ENCODE results near the gene TJP2.

Gene TJP2

DNA sequence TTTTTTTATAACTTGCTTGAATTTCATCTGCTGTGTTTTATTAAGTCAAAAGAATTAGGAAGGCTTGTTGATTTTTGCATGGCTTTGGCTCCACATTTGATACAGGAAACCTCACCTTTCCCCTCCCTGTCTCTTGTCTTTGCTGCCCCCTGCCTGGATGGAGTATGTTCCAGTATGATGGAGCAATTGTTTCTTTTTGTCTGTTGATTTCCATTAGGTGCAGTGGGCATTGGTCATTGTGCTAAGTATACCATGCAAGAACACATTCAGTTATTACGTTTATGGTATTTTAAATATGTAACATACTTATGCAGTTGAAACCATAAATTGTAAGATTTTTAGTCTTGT is 19.6 kb downstream of the TJP2 start:
- DNase-seq, result no peak

GRCh38 chr9:69194702-69195418 is 20.8 kb downstream of the TJP2 start:
- no peak for DNase-seq

- DNase-seq, result no peak
Measured at GRCh38 chr9:69195668-69196067, 21.6 kb downstream of the TJP2 start.

DNA sequence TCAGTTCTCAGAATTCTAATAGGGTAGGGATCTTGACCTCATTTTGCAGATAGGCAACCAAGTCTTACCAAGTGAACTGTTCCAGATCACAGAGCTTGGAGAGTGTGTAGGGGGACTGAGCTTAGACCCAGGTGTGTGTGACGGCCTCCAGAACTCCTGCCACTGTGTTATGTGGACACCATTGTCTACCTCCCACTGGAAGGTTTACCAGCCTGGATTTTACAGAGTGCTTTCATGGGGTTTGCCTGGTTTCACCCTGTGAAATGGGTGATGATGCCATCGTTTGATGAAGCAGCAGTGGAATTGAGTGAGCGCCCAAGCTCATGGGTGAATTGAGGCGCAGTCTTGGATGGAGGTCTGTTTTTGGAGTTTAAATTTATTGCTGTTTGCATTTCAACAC is 23.6 kb downstream of the TJP2 start:
- DNase-seq, result no peak

DNA sequence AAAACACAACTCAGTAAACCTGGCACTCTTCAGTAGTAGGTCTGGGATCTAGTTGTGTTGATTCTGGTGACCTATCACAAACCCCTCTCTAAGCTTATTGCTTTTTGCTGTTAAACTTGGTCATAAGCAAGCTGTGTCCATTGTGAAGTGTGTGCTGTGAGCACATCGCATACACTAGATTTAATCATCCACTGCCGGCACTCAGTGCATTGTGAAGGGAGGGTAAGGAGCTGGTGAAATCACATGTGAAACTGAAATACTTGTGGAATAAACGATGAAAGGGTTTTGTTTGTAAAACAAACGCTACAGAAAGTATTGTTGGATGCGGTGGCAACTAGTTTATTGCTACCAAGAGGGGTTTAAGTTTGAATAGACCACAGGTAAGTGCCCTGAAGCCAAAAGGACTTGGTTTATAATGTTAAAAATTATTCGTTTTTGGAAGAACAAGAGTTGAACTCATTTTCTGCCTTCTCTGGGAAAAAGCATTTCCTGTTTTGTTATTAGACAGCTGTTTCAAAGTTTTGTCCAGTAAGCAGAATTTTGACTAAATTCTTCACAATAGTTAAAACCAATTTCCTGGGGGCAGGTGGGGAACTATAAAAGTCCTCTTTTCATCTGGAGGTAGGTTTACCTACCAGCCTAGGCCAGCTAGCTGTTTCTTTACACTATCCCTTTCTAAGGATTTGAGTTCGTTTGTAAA is 24.6 kb downstream of the TJP2 start:
- no peak for DNase-seq

- DNase-seq, result peak; percentile 26
Measured at GRCh38 chr9:69199769-69200470, 25.8 kb downstream of the TJP2 start.

DNA sequence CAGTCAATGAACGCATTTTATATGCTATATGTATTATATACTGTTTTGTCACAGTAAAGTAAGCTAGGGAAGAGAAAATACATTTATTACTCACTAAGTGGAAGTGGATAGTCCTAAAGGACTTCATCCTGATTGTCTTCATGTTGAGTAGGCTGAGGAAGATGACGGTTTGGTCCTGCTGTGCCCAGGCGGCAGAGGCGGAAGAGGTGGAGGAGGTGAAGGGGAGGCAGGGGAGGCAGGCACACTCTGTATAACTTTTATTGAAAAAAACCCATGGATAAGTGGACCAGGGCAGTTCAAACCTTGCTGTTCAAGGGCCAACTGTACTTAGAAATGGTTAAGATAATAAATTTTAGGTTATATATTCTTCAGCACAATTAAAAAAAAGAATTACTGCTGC is 28.5 kb downstream of the TJP2 start:
- no peak for DNase-seq

GRCh38 chr9:69204326-69204725 is 30.2 kb downstream of the TJP2 start:
- DNase-seq, result no peak

DNA sequence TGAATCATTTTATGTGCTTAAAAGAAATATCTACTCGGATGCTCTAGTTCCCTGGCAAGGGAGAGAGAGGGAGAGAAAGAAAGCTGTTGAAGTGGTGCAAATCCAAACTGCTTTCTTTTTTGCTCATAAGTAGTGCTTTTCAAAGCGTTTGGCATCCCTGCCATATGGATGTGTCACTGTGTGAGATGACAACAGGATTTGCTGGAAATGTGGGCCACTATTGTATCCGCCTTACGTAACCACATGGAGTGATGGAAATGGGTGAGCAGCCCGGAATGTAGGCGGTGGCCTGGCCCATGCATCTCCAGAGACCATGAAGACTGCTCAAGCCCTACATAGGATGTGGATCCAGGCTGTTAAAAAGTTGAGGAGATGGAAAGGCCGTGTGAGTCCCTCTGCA is 30.8 kb downstream of the TJP2 start:
- DNase-seq, result peak; percentile 51

DNA sequence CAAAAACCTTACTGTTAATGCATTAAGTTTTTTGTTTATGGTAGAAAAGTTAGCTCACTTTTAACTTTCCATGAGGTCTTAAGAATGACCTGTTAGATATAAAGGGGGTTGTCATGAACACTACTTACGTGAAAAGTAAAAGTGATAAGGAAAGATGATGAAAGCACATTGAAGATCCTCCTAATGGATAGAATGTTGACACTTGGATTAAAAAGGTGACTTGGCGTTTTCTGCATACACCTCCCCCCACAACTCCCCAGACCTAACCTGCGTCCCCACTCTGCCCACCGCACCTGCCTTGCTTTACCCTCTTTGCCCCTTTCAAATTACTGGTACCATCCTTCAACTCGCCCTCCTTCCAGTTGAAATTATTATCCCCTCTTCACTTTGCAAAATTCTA is 32.0 kb downstream of the TJP2 start:
- DNase-seq, result no peak

GRCh38 chr9:69207503-69207902 is 33.4 kb downstream of the TJP2 start:
- no peak for DNase-seq

GRCh38 chr9:69211424-69212036 is 37.5 kb downstream of the TJP2 start:
- no peak for DNase-seq

DNA sequence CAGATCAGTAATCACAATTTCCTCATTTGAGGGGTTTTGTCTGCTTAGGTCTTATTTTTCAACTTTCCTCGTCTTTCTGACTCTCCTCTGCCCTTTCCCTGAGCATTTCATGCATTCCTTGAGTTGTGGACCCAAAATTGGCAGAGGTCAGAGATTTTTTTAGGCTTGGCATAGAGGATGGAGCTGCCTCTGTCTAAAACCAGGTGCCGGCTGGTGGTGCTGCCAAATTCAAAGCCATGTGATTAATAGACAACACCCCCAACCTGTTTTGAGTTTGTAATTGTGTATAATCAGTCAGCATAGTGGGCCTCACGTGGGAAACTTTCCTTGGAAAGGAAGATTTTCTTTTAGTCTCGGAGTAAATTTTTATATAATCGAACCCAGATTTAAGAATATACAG is 39.6 kb downstream of the TJP2 start:
- no peak for DNase-seq

DNA sequence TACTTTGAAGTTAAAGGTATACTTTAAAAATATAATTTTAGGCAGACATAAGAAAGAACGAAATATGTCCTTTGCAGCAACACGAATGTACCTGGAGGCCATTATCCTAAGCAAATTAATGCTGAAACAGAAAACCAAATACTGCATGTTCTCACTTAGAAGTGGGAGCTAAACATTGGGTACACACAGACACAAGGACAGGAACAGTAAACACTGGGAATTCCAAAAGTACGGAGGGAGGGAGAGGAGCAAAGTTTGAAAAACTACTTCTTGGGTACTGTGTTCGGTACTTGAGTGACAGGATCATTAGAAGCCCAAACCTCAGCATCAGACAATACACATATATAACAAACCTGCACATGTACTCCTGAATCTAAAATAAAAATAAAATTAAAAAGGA is 40.9 kb downstream of the TJP2 start:
- DNase-seq, result no peak

DNA sequence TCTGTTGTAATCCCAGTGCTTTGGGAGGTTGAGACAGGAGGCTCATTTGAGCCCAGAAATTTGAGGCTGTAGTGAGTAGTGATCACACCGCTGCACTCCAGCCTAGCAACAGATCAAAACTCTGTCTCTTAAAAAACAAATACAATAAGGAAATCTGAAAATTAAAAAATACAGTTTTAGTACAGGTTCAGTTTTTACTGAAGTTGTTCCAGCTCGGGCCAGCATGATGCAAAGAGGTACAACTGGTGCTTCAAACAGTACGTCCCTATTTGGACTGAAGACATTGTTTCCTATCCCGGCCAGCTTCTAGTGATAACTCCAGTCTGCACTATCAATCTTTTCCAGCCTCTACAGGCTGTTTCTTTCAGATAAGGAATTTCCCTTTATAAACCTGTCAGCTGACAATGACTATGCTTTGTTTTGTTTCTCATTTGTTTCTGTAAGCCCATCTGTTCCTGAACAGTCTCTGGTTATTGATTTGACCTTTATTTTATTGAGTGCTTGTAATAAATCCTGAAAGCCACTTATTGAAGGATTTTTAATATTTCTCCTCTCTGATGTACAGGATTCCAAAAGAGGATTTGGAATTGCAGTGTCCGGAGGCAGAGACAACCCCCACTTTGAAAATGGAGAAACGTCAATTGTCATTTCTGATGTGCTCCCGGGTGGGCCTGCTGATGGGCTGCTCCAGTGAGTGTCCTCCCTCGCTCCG is 41.9 kb downstream of the TJP2 start:
- no peak for DNase-seq

GRCh38 chr9:69218166-69218565 is 44.1 kb downstream of the TJP2 start:
- DNase-seq, result no peak

DNA sequence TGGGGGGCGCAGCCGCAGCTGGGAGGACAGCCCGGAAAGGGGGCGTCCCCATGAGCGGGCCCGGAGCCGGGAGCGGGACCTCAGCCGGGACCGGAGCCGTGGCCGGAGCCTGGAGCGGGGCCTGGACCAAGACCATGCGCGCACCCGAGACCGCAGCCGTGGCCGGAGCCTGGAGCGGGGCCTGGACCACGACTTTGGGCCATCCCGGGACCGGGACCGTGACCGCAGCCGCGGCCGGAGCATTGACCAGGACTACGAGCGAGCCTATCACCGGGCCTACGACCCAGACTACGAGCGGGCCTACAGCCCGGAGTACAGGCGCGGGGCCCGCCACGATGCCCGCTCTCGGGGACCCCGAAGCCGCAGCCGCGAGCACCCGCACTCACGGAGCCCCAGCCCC is 47.0 kb downstream of the TJP2 start:
- DNase-seq, result no peak

GRCh38 chr9:69222970-69223369 is 48.9 kb downstream of the TJP2 start:
- no peak for DNase-seq

GRCh38 chr9:69223605-69224004 is 49.5 kb downstream of the TJP2 start:
- peak; percentile 66 for DNase-seq

DNA sequence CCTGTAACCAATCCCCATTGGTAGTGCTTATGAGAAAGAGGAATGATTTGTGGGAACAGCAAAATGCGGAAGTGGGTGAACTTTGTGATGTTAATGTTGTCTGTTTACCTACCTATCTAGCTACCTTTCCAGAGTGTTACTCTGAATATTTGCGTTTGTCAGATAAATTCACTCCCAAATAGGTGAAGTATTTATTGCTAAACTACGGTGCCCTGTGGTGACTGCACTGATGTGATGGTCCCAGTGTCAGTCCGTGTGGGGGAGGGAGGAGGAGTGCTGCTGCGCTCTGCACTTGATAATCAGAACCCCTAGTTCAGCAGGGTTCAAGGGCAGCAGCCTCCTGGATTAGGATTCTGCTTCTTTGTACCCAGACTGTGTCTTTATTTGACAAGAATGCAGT is 55.3 kb downstream of the TJP2 start:
- DNase-seq, result no peak

- DNase-seq, result no peak
Measured at GRCh38 chr9:69232135-69232534, 58.1 kb downstream of the TJP2 start.

- no peak for DNase-seq
Measured at GRCh38 chr9:69234683-69235082, 60.6 kb downstream of the TJP2 start.

DNA sequence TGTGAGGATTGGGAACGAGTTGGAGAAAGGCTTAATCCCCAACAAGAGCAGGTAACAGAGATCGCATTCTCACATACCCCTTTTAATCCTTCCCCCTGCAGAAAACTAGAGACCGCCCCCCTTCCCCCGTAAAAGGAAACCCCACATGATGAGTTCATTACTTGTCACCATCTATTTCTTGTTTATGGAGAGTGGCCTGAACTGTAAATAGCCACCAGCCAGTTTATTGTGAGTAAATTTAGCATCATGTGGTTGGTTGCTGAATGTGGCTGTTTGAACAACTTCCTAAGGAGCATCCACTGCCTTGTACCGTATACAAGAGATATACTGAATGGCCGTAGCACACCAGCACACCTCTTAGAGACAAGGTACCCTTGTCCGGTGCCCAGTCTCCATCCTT is 62.1 kb downstream of the TJP2 start:
- no peak for DNase-seq
